IPS-11a (cell line): ENCODE measurements around the gene ETV1.

Experiments used
- H3K4me3 ChIP-seq: one replicate; pipeline ENCODE4 v1.5.1; 2013; ENCODE audit warnings: low read depth, low read length, control low read depth

The ETV1 gene

DNA sequence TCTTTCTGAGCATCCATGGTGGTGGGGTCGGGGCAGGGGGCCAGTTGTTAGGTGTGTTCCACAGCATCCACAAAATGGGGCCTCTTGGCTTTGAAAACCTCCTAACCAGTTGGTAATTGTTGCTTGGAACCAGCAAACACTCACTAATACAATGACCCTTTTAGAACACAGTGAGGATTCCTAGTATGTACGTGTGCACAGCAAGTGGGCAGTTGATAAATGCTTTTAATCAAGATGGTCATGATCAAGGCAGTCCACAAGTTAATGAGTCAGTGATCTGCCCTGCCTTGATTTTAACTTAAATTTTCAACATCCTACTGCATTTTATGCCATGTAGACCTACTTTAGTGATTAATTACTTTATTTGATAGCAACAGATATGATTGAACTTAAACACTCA, 103.1 kb downstream of the ETV1 start:
- no peak overlapping the region for H3K4me3 ChIP-seq

DNA sequence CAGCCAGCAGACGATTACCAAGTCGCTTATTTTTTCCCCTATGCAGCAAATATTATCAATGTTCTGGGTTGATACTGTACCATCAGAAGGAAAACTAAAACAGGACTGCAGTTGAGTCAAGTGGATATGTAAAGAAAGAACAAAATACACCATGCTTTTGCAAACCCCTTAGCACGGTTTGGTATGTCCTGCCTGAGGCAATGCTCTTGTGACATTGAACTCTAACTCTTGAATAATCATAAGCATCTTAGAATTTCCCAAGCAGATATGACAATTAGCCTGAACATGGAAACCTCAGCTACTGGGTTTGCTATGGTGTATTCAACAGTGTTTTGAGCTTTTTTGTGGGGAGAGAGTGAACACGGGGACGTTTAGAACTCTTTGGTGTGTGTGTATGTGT, 107.4 kb downstream of the ETV1 start:
- H3K4me3 ChIP-seq = no peak overlapping the region

DNA sequence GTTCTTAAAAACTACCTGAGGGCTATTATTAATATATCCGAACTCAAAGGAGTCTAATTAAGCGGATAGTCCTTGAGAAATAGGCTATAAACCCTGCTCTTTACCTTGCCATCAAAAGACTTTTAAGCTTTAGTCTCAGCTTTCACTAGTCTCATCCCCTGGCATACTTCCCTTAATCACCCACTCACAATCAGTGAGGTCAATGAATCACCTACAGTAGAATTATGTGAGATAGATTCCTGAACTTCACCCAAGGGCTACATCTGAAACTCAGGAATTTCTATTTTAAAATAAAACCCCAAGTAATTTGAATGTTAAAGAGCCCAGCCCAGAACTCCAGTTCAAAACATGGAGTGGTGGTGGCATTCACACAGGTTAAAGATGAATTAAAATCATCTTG, 108.7 kb downstream of the ETV1 start:
- no peak overlapping the region for H3K4me3 ChIP-seq

DNA sequence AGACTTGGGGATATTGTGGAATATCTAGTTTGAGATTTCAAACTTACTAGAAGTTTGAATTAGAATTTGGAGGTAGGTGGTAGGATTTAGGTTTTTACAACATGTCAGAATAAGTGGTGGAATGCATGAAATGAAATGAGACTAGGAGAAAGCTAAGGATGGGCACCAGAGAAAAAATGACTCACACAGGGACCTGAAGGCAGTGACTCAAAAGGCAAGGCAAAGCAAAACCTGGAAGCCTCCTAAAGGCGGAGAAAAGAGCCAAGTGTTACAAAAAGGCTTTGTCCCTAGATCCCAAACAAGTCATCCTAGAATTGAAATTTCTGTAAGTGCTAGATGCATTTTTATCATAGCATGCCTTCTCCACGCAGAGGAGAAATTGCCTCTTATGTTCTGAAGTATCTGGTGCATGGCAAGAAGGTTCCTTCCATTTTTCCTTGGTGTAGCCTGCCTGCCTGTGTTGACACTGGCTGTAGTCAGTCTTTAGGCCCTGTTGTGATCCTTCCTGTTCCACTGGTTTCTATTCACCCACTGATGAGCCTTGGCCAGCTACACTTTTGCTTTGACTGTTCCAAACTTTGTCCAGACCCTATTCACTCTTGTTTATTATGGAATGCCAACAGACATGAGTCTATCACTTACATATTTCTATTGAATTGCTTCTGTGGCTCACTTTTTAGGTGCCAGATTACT, 109.3 kb downstream of the ETV1 start:
- no peak overlapping the region for H3K4me3 ChIP-seq

DNA sequence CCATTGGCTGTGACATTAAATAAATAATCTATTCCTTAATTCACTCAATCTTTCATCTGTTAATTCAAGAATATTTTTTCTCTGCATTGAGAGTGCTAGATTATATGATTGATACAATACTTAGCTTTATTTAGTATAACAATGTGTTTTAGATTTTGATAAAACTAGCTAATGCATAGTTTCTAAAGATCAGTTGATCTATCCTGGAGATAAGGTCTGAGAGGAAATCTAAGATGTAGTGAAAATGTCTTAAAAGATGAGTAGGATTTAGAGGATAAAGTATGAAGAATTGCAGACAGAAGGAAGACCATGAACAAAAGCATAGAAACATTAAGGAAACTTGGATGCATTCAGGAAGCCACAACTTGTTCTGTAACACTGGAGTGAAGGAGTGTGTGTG, 110.3 kb downstream of the ETV1 start:
- no peak overlapping the region for H3K4me3 ChIP-seq

DNA sequence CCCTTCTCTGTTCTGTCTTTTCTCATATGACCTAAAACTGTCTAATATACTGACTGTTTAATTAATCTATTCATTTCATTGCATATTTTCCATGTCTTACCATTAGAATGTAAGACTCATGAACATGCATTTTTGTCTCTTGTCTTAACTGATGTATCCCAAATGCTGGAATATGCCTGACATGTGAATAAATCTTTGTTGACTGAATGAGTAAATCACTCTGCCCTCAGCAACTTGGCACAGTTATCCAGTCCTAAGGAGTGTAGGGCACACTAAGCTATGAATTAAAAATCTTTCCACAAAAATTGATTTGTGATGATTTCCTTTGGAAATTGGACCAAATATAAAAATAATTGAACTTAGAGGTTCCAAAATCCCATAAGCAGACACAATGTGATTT, 111.3 kb downstream of the ETV1 start:
- no peak overlapping the region for H3K4me3 ChIP-seq

DNA sequence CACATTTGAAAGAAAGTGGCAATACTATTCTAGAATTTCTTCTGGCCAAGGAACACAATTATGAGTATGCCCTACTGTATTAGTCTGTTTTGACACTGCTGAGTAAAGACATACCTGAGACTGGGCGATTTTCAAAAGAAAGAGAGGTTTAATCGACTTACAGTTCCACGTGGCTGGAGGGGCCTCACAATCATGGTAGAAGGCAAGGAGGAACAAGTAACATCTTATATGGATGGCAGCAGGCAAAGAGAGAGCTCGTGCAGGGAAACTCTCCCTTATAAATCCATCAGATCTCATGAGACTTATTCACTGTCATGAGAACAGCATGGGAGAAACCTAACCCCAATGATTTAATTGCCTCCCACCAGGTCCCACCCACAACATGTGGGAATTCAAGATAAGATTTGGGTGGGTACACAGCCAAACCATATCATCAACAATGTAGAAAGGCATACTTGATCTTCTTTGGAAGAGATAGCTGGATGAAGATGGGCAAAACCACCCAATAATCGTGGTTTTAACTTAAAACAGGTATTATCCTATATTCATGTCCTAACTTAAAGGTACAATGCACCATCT, 113.9 kb downstream of the ETV1 start:
- no peak overlapping the region for H3K4me3 ChIP-seq

DNA sequence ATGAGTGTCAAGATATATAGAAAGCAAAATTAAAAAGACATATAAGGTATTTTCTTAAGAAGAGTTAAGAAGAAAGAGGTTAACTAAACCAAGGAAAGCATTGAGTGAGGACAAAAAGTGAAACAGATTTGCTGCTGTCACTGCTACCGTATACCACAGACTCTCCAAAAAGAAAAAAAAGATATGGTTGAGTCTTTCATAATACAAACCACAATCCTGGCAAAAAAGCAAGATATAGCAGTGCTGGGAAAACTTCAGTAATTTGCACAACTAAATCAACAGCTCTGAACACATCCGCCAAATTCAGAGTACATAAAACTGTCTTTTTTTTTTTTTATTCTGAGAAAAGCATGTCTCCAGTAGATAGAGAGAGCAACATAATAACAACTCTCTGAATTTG, 114.7 kb downstream of the ETV1 start:
- no peak overlapping the region for H3K4me3 ChIP-seq

DNA sequence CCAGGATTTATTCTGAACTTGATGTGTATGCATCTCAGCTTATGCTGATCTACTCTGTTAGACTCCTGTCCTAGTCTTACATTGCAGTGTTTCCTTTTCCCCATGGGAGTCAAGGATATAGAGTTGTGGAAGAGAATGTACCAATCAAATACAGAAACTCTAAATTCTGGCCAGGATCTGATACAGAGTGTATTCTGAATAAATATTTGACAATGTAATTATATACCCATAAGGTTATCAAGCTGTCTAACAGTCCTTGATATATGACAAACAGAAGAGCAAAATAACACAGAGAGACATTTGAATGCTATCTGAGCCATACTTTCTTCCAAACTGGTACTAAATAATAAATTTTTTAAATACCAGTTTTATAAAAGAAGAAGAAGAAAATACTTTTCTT, 116.8 kb downstream of the ETV1 start:
- H3K4me3 ChIP-seq = no peak overlapping the region

DNA sequence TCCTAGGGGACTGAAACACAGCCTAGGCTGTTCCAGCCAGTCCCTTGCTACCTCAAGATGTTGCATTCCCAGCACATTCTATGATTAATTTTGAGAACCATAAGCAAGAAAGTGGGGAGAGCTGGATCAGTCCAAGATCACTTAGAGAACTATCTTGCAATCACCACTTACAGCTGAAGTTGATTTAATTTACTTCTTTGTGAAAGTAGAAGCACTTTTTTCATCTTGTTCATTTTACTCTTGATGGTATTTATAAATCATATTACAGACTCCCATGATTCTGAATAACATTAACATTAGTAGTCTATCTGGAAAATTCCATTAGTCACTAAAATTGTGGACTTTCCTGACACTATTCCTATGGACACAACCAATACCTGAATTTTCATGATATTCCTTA, 118.5 kb downstream of the ETV1 start:
- no peak overlapping the region for H3K4me3 ChIP-seq

DNA sequence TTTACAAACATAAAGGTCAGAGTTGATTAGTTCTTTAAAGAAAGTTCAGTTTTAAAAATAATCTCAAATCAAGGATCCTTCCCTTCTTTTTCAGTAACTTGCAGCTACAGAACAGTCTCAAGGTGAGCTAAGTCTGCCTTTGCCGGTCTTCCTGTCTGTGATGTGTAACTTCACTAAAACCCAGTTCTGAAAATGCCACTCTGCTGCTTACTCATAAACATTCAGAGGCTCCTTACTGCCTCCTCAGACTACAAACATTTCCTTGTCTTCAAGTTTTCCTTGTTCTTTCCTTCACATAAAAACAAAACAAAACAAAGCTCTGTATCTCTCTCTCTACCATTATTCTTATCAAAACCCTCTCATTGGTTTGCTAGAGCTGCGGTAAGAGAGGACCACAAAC, 128.7 kb downstream of the ETV1 start:
- no peak overlapping the region for H3K4me3 ChIP-seq

DNA sequence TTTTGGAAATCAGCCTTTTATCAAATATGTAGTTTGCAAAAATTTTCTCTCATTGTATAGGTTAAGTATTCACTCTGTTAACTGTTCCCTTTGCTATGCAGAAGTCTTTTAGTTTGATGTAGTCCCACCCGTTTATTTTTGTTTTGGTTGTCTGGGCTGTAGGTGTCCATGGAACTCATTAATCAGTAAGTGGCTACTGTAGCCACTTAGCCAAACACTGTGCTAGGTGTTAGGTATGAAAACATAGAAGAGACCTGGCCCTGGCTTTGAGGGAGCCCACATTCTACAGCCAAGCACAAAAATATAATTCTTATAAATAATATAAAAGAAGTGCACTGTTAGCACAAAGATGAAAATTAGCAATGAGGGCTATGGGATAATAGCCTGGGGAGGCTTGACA, 133.5 kb downstream of the ETV1 start:
- H3K4me3 ChIP-seq = no peak overlapping the region

DNA sequence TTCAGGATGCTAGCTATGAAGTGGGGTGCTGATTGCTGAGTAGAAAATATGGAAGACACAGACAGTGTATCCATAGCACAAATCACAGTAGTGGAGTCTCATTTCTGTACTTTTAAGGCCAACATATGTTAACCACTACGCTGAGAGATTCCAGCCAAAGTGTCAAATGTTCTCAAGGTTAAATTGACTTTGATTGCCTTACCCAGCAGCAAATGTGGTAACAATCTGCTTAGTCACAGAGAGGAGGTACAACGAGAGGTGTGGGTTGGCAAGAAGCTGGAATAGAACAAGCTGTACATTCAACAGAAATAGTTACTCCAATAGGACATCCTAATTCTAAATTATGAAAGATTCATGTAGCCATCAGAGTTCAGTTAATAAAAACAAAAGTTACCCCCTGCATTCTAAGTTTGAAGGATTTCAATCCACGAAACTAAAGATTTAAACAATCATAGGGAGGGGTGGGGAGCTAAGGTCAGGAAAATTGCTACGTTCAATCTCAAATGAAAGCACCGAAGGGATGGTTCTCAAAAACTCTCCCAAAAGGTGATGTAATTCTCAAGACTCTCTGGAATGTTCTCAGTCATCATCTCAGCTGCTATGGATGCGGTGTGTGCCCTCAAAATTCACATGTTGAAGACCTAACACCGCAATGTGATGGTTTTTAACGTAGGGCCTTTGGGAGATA, 137.0 kb downstream of the ETV1 start:
- H3K4me3 ChIP-seq = no peak overlapping the region

DNA sequence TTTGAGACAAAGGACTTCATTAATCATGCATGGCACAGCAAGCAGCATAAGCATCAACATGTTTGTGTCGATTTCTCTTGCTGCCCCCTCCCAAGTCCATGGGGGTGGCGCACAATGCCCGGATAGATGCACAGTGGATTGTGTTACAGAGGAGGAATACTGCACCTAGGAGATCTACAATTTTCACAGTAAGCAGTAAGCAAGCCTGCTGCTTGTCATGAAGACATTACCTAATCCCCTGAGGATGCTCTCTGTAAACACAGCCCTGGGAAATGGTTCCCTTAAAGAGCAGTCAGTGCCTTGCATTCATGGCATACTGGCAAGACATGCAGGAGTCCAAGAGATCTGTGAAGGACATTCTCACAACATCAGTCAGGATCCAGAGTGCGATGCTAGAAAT, 137.7 kb downstream of the ETV1 start:
- H3K4me3 ChIP-seq = no peak overlapping the region

DNA sequence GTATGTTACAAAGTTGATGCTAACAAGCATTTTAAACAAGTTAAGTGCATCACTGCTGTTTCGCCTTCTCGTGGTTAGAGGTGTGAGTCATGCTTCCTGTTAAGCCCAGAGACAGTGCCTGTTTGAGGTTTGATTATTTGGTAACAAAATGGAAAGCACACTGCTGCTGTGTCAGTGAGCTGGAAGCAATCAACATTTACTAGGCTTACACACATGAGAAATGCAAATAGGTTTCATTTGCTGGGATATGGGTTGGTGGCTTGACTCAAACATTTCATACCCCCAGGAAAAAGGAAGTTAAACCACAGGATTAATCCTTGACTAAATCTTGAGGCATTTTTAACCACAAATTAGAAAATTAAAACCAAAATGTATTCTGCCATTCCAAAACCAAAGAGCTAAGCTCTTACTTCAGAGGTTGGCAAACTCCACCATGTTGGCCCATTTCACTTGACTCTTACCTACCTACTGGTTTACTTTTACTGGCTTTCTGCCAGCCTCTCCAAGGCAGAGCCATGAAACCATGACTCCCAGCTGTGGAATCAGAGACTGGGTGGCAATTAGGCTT, 139.2 kb downstream of the ETV1 start:
- H3K4me3 ChIP-seq = no peak overlapping the region

DNA sequence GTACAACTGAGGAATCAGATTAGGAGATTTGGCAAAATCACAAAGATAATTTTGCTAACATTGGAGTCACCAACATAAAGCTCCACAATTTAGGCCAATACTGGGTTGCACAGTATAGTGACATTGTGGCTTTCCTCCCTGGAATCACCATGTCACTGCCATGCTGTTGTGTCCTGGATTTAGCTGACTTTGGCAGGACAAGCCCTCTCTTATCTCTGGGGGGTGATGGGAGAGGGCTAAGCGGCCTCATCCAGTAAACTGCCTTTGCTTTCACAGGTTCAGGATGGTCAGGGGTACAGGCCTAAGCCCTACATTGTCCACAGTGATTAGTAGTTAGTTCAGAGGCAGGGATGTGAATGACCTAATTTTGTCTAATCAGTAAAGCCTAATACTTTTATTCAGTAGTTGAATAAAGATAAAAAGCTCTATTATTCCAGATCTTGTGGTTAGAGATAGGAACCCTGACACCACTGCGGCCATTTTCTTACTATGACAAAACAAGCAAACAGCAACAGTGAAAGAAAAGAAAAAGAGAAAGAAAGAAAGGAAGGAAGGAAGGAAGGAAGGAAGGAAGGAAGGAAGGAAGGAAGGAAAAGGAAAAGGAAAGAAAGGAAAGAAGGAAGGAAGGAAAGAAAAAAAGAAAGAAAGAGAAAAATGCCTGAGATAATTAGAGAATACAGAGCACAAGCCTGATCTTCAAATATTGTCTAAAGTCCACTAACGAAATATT, 140.1 kb downstream of the ETV1 start:
- no peak overlapping the region for H3K4me3 ChIP-seq

DNA sequence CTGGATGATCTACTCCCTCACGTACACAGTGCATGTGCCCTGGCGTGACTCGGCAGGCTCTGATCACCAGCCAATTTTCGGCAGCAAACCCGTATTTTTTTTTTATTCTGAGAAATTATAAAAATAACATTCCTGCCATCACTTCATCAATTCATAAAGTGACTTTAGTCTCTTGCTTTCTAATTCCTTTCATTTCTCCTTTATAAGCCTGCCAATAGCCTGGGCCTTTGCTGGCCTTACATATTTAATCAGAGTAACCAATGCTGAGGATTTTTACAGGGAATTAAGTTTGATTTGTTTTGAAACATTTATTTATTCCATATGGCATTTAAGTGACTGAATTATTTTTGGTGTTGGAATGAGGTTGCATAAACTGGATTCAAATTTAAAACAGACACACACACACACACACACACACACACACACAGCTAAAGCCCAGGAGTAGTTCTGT, 140.8 kb downstream of the ETV1 start:
- H3K4me3 ChIP-seq = no peak overlapping the region

DNA sequence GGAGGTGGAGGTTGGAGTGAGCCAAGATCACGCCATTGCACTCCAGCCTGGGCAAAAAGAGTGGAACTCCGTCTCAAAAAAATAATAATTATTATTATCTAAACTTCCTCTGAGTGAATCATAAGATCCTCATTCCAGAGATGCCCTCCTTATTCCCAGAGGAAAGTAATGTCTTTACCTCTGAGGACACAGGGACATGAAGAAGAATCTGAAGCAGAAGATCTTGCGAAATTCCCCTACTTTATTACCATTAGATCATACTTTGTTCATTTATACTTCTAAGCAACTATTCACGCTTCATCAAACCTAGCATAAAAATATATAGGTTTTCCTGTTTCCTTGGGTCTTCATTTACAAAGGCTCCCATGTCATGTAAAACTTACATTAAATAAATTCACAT, 143.1 kb downstream of the ETV1 start:
- H3K4me3 ChIP-seq = no peak overlapping the region

DNA sequence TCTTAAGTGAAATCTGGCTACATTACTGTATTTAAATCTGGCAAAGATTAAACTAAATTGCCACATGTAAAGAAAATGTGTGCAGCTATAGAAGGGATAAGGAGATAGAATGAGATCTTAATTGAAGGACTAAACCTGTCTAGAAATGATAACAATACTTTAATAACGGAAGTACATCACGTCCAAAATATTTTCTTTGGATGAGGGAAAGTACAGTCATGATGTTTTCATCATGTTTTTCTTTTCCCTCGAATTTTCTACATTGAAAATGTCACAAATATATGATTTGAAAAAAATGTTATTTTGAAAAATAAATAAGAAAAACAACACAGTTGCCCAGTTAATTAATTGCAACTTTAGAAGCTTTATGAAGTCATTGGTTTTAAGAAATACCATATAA, 143.9 kb downstream of the ETV1 start:
- H3K4me3 ChIP-seq = no peak overlapping the region

DNA sequence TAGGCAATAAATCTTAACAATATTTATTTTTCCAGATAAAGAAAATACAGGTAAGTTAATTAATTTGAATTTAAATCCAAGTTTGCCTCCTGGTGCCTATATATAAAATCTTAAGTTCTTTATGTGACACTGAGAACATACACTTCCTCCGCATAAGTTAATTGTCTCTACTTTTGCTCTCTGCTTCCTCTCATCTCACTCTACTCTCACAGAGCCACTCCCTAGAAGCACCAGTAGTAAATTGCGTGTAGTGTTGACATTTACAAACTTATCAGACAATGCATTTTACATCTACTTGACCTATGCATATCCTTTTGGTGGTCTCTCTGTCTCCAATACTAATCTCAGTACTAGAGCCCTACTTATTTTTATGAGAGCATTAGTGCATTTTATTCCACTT, 144.5 kb downstream of the ETV1 start:
- no peak overlapping the region for H3K4me3 ChIP-seq

DNA sequence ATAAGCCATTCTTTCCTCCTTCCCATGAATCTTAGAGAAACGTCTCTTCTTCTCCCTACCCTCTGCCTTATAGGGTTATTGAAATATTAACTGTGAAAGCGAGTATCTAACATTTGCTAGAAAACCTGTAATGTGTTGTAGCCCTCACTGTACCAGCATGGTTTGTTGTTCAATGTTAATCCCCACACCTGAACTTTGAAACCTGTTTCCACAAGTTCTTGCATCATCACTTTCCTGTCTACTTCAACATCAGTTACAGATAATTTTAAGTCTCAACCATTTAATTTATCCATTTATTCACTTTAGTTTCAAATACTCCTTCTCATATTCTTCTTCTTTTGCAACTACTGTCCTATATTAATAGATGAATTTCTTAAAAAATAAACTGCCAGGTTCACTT, 148.2 kb downstream of the ETV1 start:
- no peak overlapping the region for H3K4me3 ChIP-seq
